NCI-H2227 (cell line): Measurements from ENCODE around the gene NBEA.

ENCODE experiments used
- DNase-seq: peaks from one replicate; lab custom pipeline; 2025; ENCODE audit not compliant: unreplicated experiment; lab: John Stamatoyannopoulos, UW

The NBEA gene

DNA sequence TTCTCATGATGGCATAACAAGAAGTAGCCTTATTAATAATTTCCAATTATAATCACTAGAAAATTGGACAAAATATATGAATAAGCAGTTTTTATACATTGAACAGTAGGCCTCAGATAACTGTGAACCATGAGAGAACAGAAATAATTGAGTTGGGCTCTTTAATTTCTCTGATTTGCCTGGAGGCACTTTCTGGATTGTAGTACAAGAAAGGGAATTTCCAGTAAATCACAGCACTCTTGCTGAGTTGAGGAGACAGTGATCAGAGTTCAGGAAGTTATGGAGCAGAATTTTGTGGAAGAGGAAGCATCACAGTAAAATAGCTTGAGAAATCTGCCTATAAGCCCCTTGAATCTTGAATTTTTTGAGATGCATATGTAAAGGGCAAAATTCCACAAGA is 318.2 kb downstream of the NBEA start:
- no peak for DNase-seq

DNA sequence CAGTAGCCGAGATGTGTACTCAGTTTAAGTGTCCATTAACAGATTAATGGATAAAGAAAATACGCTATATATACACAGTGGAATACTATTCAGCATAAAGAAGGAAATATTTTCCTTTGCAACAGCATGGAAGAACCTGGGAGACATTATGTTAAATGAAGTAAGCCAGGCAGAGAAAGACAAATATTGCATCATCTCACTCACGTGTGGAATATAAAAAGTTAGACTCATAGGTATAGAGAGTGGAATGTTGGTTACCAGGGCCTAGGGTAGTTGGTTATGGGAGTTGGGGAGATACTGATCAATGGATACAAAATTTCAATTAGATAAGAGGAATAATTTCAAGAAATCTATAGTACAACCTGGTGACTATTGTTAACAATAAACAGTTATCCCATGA is 324.3 kb downstream of the NBEA start:
- no peak for DNase-seq

DNA sequence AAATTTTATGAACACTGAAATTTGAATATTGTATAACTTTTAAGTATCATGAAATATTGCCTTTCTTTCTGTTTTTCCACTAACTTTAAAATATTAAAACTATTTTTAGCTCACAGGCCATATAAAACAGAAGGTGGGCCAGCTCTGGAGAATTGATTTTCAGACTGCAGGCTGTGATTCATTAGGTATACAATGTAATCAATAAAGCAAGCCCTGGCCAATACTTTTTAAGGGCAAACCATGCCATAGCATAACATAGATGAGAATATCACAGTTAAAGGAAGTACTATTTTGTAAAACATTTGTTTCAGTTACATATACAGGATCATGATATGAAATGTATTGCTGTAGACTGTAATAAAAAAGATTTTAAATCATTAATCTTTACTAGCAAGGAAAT is 336.8 kb downstream of the NBEA start:
- no peak for DNase-seq

GRCh38 chr13:35279500-35279899 is 337.4 kb downstream of the NBEA start:
- DNase-seq = no peak

GRCh38 chr13:35283856-35284255 is 341.8 kb downstream of the NBEA start:
- no peak for DNase-seq

DNA sequence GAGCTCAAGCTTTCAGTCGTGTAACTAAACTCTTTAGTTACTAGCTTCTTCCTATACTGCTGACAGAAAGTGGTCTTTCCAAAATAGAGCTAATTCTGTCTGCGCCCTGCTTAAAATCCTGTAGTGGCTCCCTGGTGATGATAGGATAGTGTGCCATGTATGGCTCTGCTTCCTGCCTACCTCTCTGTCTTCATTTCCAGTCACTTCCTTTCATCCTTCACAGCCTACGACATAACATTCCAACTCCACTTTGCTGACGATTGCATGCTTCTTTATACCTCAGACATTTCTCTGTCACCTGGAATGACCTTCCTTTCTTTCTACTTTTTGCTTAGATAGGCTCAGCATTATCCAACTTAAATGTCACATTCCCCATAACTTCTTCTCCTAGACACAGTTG is 343.6 kb downstream of the NBEA start:
- DNase-seq = no peak

DNA sequence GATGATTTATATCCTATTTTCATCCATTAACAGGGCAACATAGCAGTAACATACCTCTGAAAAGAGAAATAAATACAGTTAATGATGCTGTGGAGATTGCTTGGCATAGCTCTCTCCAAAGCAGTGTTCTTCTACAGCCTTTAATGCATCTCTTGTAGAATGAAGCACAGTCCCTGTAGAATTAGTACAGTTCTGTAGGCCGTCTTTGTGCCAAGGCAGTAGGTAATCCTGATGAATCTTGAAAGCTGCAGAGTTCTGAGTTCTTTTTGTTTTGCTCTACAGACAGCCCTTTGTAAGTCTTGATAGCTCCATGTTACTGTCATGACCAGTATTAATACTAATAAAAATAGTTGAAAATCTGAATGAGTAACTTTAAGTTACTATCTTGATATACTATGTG is 350.3 kb downstream of the NBEA start:
- no peak for DNase-seq

- DNase-seq = no peak
These were observed 351.6 kb downstream of the NBEA start for GRCh38 chr13:35293579-35294226.

DNA sequence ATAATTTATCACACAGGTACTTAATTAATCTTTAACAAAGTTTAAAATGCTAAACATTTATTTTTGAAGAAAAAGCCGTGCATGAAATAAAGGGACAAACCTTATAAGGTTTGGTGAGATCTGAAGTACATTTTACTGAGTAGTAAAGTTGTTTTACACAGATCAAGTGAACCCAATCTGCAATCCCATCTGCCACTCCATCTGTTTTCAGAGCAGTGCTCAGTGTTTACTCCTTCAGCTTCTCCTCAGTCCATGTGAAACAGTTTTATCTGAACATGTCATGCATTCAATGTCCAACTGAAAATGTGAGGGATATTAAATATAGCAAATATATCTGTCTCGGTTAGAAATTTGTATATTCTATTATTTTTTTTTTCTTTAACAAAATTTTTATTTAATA is 367.6 kb downstream of the NBEA start:
- no peak for DNase-seq

- DNase-seq = no peak
These were observed 390.1 kb downstream of the NBEA start for GRCh38 chr13:35332134-35332533.

DNA sequence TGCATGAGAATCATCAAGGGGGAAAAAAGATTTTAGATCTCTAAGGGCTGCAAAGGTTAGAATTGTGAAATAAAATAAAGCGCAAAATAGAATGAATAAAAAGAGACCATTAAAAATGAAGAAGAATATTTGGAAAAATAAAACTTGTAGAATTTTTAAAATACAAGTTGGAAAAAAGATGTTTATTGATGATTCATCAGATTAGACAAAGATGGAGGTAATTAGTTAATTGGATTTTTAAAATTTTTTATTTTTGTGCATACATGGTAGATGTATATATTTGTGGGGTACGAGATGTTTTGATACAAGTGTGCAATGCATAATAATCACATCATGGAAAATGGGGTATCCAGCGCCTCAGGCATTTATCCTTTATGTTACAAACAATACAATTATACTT is 391.1 kb downstream of the NBEA start:
- DNase-seq = no peak

DNA sequence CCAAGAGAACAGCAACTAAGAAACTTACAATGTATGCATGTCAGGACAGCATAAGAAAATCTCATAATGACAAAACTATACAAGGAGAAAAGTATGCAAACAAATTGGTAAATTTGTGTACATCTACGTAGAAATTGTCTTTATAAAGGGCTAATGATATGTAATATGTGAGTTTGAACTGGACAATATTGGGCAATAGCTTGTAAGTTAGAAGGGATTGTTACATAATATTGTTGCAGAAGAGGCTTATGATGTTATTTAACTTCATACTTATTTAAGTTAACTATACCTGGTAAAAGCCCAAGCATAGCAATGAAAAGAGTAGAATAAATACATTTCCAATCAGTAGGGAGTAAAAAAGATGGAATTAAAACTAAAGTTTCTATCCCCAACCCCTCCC is 400.4 kb downstream of the NBEA start:
- DNase-seq = no peak

GRCh38 chr13:35343417-35343816 is 401.3 kb downstream of the NBEA start:
- no peak for DNase-seq

DNA sequence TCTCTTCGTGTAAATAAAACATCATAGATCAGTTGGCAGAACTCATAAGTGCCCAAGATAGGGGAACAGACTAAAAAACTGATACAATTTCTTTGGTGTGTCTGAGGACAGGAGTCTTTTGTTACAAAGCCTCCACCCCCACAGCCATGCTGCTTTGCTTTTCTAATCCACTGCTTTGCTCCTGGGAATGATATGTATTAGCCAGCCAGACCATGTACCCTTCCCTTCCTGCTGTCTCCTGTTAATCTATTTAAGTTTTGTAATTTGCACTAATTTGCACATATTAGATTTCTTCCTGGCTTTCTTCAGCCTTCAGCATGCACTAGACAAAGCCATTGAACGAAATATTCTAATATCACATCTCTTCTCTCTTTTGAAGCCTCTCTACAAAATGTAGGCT is 403.9 kb downstream of the NBEA start:
- DNase-seq = no peak

GRCh38 chr13:35346494-35346893 is 404.4 kb downstream of the NBEA start:
- DNase-seq = no peak

DNA sequence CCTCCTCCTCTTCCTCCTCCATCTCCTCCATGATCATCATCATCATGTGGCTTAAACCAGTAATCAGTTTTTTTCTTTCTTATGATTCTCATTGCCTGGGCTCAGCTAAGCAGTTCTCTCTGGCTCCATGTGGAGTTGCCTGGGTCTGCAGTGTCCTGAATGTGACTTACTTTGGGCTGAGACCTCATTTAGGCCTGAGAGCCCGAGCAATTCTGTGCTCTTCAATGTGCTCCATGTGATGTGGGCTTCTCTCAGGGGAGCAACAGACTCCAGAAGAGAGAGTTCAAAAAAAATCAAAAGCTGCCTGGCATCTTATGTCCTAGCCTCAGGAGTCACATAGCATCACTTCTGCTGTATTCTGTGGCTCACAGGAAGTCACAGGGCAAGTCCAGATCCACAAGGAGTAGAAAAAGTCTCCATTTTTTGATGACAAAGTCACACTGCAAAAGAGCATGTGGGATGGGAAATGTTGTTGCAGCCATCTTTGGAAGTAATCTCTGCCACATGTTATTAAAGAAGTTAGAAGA is 405.7 kb downstream of the NBEA start:
- DNase-seq = no peak

GRCh38 chr13:35349052-35349451 is 407.0 kb downstream of the NBEA start:
- DNase-seq = no peak

GRCh38 chr13:35349673-35350278 is 407.7 kb downstream of the NBEA start:
- DNase-seq = no peak

- DNase-seq = no peak
These were observed 412.2 kb downstream of the NBEA start for GRCh38 chr13:35354285-35354684.

- DNase-seq = no peak
These were observed 412.8 kb downstream of the NBEA start for GRCh38 chr13:35354882-35355281.

GRCh38 chr13:35356572-35356971 is 414.5 kb downstream of the NBEA start:
- DNase-seq = no peak

GRCh38 chr13:35365883-35366282 is 423.8 kb downstream of the NBEA start:
- DNase-seq = no peak

GRCh38 chr13:35367586-35367985 is 425.5 kb downstream of the NBEA start:
- no peak for DNase-seq
